ENCODE data around the gene BRCC3.

BRCC3 gene

DNA sequence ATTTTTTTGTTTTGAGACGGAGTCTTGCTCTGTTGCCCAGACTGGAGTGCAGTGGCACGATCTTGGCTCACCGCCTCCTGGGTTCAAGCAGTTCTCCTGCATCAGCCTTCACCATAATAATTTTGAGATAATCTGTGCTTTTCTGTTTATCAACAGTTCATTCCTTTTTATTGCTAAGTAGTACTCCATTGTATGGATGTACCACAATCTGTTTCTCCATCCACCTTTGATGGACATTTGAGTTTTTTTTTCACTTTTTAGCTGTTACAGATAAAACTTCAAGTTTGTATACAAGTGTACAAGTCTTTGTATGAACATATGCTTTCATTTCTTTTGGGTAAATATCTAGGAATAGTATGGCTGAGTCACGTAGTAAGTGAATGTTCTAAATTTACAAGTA lies 35.6 kb upstream of the BRCC3 start:
- Histone ChIP-seq H3K27me3 (replicated peaks; ENCODE audit: insufficient read depth, low read length) (no peaks in the 10 kb centered on the region), H3K4me1 (ENCODE audit: low read length) (no peaks in the 10 kb centered on the region), H2AFZ (ENCODE audit: low read length) (no peak overlapping the region), H3F3A (ENCODE audit: insufficient read depth, low read length) (no peaks in the 10 kb centered on the region), H3K4me3 (ENCODE audit: low read length) (no peak overlapping the region), H3K9me2 (replicated peaks; ENCODE audit: insufficient read depth, low read length) (no peaks in the 10 kb centered on the region), H3K27ac (ENCODE audit: low read length) (no peak overlapping the region), H3K9ac (ENCODE audit: low read length) (no peak overlapping the region), H4K20me1 (ENCODE audit: insufficient read depth, low read length) (no peaks in the 10 kb centered on the region), H3K79me2 (ENCODE audit: low read length) (peaks cover 20% of the 10 kb centered on the region), H3K4me2 (ENCODE audit: low read depth, low read length) (no peak overlapping the region), H3K36me3 (replicated peaks; ENCODE audit: insufficient read depth, low read length) (no peaks in the 10 kb centered on the region), H3K9me3 (replicated peaks; ENCODE audit: insufficient read depth, low read length) (no peaks in the 10 kb centered on the region)
- no peak for DNase-seq
- TF ChIP-seq, protein P1, sequence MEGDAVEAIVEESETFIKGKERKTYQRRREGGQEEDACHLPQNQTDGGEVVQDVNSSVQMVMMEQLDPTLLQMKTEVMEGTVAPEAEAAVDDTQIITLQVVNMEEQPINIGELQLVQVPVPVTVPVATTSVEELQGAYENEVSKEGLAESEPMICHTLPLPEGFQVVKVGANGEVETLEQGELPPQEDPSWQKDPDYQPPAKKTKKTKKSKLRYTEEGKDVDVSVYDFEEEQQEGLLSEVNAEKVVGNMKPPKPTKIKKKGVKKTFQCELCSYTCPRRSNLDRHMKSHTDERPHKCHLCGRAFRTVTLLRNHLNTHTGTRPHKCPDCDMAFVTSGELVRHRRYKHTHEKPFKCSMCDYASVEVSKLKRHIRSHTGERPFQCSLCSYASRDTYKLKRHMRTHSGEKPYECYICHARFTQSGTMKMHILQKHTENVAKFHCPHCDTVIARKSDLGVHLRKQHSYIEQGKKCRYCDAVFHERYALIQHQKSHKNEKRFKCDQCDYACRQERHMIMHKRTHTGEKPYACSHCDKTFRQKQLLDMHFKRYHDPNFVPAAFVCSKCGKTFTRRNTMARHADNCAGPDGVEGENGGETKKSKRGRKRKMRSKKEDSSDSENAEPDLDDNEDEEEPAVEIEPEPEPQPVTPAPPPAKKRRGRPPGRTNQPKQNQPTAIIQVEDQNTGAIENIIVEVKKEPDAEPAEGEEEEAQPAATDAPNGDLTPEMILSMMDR (IDR thresholded peaks at IDR 0.05; ENCODE audit: low read length), result no peak
- TF ChIP-seq EZH2phosphoT487 (IDR thresholded peaks at IDR 0.05; ENCODE audit: low read length), result no peak
- TF ChIP-seq EZH2 (optimal IDR thresholded peaks at IDR 0.05; ENCODE audit: low read depth, low read length), result no peak

DNA sequence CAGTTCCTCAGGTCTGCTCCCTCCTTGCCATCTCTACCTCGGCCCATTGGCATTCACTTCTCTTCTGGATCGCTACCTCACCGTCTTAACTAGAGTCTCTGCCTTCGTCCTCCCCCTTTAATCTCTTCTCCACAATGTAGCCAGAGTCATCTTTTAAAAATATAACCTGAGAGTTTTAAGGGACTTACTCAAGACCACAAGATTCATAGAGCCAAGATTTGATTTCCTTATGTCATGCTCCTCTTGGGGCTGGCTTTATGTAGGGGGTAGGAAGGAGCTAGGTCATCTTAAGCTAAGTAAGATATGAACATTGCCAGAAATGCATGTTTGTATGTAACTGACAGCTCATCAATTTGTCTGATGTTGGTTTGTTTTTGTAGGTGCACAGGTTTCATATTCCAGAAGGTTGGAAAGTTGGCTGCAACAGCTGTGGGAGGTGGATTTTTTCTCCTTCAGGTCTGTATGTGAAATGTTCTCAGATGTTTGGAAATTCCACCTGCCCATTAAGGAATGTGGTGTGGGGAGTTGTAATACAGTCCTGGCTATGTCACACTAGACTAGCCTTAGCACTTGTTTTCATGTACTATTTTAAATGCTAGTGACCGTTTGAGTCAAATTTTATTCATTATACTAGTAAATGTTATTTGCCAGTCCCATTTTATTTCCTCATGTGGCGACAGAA lies 25.0 kb upstream of the BRCC3 start:
- Histone ChIP-seq H3K4me2 (ENCODE audit: low read depth, low read length) (no peak overlapping the region), H2AFZ (ENCODE audit: low read length) (no peak overlapping the region), H3F3A (ENCODE audit: insufficient read depth, low read length) (no peaks in the 10 kb centered on the region), H3K27ac (ENCODE audit: low read length) (no peak overlapping the region), H3K4me3 (ENCODE audit: low read length) (no peak overlapping the region), H3K4me1 (ENCODE audit: low read length) (no peaks in the 10 kb centered on the region), H4K20me1 (ENCODE audit: insufficient read depth, low read length) (no peaks in the 10 kb centered on the region), H3K36me3 (replicated peaks; ENCODE audit: insufficient read depth, low read length) (no peaks in the 10 kb centered on the region), H3K79me2 (ENCODE audit: low read length) (0 out of 2 replicates have a peak, but pooled peaks cover 3% of the 10 kb centered on the region), H3K9ac (ENCODE audit: low read length) (no peak overlapping the region), H3K9me3 (replicated peaks; ENCODE audit: insufficient read depth, low read length) (no peaks in the 10 kb centered on the region), H3K9me2 (replicated peaks; ENCODE audit: insufficient read depth, low read length) (no peaks in the 10 kb centered on the region), H3K27me3 (replicated peaks; ENCODE audit: insufficient read depth, low read length) (no peaks in the 10 kb centered on the region)
- TF ChIP-seq EZH2 (optimal IDR thresholded peaks at IDR 0.05; ENCODE audit: low read depth, low read length) (no peak), EZH2phosphoT487 (IDR thresholded peaks at IDR 0.05; ENCODE audit: low read length) (no peak)
- TF ChIP-seq, protein P1 (IDR thresholded peaks at IDR 0.05; ENCODE audit: low read length), result no peak
- DNase-seq, result no peak

DNA sequence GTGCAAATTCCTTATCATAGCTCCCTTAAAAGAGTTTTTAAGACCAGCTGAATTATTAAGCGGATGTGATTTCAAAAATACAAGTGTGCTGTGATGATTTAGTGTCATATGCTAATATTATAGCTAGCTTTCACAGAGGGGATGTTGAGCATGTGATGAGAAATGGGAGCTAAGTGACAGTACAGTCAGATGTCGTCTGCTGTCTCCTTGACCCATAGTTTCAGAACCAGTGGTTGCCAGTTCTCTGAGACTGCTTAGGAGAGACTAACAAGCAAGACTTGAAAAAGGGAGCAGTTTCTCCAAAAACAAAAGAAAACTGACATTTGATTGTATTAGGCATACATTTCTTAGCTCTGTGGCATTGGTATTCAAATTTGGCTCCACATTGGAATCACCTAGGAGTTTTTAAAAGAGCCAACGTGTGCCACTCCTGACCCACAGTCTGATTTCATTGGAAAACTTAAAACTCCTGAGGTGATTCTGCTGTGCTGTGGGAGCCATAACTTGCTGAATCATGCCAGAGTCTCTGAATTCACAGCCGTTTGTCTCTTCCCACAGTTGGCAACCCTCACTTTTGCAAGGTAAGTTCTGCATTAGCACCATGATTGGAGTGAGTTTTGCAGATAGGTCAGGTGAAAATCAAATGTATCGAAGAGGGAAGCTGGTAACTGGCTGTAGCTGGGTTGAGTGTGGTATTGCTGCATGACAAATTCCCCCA lies 24.3 kb upstream of the BRCC3 start:
- Histone ChIP-seq H3K4me1 (ENCODE audit: low read length) (no peaks in the 10 kb centered on the region), H2AFZ (ENCODE audit: low read length) (no peak overlapping the region), H3K9ac (ENCODE audit: low read length) (no peak overlapping the region), H3K4me2 (ENCODE audit: low read depth, low read length) (no peak overlapping the region), H3K27ac (ENCODE audit: low read length) (no peak overlapping the region), H3K4me3 (ENCODE audit: low read length) (no peak overlapping the region), H3F3A (ENCODE audit: insufficient read depth, low read length) (no peaks in the 10 kb centered on the region), H3K9me3 (replicated peaks; ENCODE audit: insufficient read depth, low read length) (no peaks in the 10 kb centered on the region), H3K9me2 (replicated peaks; ENCODE audit: insufficient read depth, low read length) (no peaks in the 10 kb centered on the region), H3K36me3 (replicated peaks; ENCODE audit: insufficient read depth, low read length) (no peaks in the 10 kb centered on the region), H4K20me1 (ENCODE audit: insufficient read depth, low read length) (no peaks in the 10 kb centered on the region), H3K27me3 (replicated peaks; ENCODE audit: insufficient read depth, low read length) (no peaks in the 10 kb centered on the region), H3K79me2 (ENCODE audit: low read length) (0 out of 2 replicates have a peak, but pooled peaks cover 3% of the 10 kb centered on the region)
- TF ChIP-seq, protein P1 (IDR thresholded peaks at IDR 0.05; ENCODE audit: low read length), result no peak
- no peak for TF ChIP-seq EZH2phosphoT487 (IDR thresholded peaks at IDR 0.05; ENCODE audit: low read length)
- TF ChIP-seq EZH2 (optimal IDR thresholded peaks at IDR 0.05; ENCODE audit: low read depth, low read length), result no peak
- no peak for DNase-seq

Measured in MM.1S (cell line).